Measurements from ENCODE around the gene CARD9. TPM values are rescaled to one million over a fixed set of nuclear protein-coding genes. Genes with fewer than 3 reads are reported as not detected.

Gene CARD9
- total RNA-seq, 2 experiments from 2014 or later = 0.92 to 1.7 TPM

DNA sequence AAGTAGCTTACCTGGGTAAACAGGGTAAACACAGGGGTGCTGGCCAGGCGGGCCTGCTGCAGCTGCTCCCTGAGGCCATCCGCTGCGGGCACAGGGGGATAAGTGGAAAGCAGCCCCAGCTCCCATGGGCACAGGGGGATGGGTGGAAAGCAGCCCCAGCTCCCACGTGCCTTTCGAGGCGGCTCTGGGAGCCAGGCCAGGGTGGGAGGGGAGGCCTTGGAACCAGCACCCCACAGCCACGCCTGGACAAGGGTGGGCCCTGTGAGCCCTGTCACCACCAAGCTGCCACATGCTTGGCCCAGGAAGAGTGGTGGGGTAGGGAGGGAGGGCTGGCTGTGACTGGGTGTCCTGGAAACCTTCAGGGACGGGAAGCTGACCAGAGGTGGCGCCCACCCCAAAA, 7.8 kb upstream of the CARD9 start:
- no peak overlapping the region for H2AFZ ChIP-seq (ENCODE audit: low read length)
- DNase-seq (ENCODE audit: low spot score) = no peak
- CTCF ChIA-PET (ENCODE audit: unreplicated experiment) = no interaction called here
- no peak overlapping the region for H3K4me2 ChIP-seq (ENCODE audit: low read length)
- POLR2A ChIA-PET = interaction anchor here (0.6 kb wide), 1 partner anchor 9 kb away, joined by 3 read pairs; no protein-coding TSS in a partner anchor
- no peak overlapping the region for H3K27ac ChIP-seq (ENCODE audit: low read depth, low read length, poor library complexity, severe bottlenecking)
- intact Hi-C loops (cut with micrococcal nuclease; ENCODE audit: unreplicated experiment) = no loop called here
- H3K4me3 ChIP-seq (ENCODE audit: low read depth, low read length, poor library complexity, severe bottlenecking) = no peak overlapping the region
- no TSS peak for BruUV-seq (replicated peaks)
- TF ChIP-seq, protein P1, sequence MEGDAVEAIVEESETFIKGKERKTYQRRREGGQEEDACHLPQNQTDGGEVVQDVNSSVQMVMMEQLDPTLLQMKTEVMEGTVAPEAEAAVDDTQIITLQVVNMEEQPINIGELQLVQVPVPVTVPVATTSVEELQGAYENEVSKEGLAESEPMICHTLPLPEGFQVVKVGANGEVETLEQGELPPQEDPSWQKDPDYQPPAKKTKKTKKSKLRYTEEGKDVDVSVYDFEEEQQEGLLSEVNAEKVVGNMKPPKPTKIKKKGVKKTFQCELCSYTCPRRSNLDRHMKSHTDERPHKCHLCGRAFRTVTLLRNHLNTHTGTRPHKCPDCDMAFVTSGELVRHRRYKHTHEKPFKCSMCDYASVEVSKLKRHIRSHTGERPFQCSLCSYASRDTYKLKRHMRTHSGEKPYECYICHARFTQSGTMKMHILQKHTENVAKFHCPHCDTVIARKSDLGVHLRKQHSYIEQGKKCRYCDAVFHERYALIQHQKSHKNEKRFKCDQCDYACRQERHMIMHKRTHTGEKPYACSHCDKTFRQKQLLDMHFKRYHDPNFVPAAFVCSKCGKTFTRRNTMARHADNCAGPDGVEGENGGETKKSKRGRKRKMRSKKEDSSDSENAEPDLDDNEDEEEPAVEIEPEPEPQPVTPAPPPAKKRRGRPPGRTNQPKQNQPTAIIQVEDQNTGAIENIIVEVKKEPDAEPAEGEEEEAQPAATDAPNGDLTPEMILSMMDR (conservative IDR thresholded peaks at IDR 0.05; ENCODE audit: low read length) = no peak
- no peak for TF ChIP-seq EZH2phosphoT487 (IDR thresholded peaks at IDR 0.05; ENCODE audit: borderline replicate concordance, low read depth, low read length)
- H3K79me2 ChIP-seq (ENCODE audit: insufficient read depth, low read depth, low read length) = no peaks in the 10 kb centered on the region
- H3K9me3 ChIP-seq (ENCODE audit: low read length) = no peaks in the 10 kb centered on the region
- no peaks in the 10 kb centered on the region; the same call in 1 of the 2 replicates for H4K20me1 ChIP-seq (ENCODE audit: insufficient read depth, low read length)
- peaks cover 96% of the 10 kb centered on the region for H3K36me3 ChIP-seq (ENCODE audit: insufficient read depth, low read length)
- no peaks in the 10 kb centered on the region for H3K9me2 ChIP-seq (ENCODE audit: insufficient read depth, low read length)
- H3K4me1 ChIP-seq (ENCODE audit: insufficient read depth, low read length, poor library complexity, severe bottlenecking) = no peaks in the 10 kb centered on the region

DNA sequence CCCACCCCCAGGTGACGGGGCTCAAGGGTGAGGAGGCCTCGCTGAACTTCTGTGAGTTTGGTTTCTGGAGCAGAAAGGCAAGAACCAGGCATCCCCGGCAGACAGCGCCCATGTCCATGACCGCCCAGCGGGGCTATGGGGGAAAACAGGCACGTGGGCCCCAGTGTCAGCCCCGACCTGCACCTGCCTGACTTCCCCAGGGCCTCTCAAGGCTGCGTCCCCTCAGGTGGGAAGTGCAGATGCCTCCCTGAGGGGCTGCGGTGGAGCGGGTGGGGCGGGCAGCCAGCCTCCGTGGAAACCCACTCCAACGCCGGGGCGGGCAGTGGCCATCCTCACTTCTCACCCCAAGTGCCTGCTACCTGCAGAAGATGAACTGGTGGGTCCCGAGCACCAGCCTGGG, 6.9 kb upstream of the CARD9 start:
- Histone ChIP-seq H2AFZ (ENCODE audit: low read length) (no peak overlapping the region), H3K9me2 (ENCODE audit: insufficient read depth, low read length) (no peaks in the 10 kb centered on the region), H3K79me2 (ENCODE audit: insufficient read depth, low read depth, low read length) (no peaks in the 10 kb centered on the region), H3K27ac (ENCODE audit: low read depth, low read length, poor library complexity, severe bottlenecking) (no peak overlapping the region), H3K4me1 (ENCODE audit: insufficient read depth, low read length, poor library complexity, severe bottlenecking) (no peaks in the 10 kb centered on the region), H3K4me2 (ENCODE audit: low read length) (no peak overlapping the region), H3K9me3 (ENCODE audit: low read length) (no peaks in the 10 kb centered on the region), H4K20me1 (ENCODE audit: insufficient read depth, low read length) (no peaks in the 10 kb centered on the region; the same call in 1 of the 2 replicates), H3K36me3 (ENCODE audit: insufficient read depth, low read length) (peaks cover 96% of the 10 kb centered on the region), H3K4me3 (ENCODE audit: low read depth, low read length, poor library complexity, severe bottlenecking) (no peak overlapping the region)
- TF ChIP-seq, protein P1 (conservative IDR thresholded peaks at IDR 0.05; ENCODE audit: low read length) = no peak
- no peak for TF ChIP-seq EZH2phosphoT487 (IDR thresholded peaks at IDR 0.05; ENCODE audit: borderline replicate concordance, low read depth, low read length)
- no peak for DNase-seq (ENCODE audit: low spot score)
- POLR2A ChIA-PET = interaction anchor here (0.6 to 0.7 kb wide), 2 partner anchors 100 to 1247 kb away, joined by 3 read pairs; no protein-coding TSS in a partner anchor
- intact Hi-C loops (cut with micrococcal nuclease; ENCODE audit: unreplicated experiment) = no loop called here
- no TSS peak for BruUV-seq (replicated peaks)
- CTCF ChIA-PET (ENCODE audit: unreplicated experiment) = no interaction called here

DNA sequence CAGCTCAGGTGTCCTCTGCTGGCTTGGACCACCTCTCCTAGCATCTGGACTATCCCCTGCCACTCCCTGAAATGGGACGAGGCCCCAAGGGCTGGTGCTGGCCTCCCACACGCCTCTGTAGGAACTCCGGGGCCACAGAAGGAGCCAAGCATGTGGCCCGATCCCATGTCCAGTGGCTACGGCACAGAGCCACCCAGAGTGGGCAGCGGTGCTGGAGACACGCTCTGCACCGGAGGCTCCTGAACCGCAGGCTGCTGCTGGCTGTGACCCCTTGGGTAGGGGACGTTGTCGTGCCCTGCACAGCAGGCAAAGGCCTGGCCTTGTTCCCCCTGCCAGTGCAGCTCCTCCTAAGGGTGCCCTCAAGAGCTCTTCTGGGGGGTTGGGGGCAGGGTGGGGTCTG, 6.4 kb upstream of the CARD9 start:
- no peaks in the 10 kb centered on the region for H3K4me1 ChIP-seq (ENCODE audit: insufficient read depth, low read length, poor library complexity, severe bottlenecking)
- BruUV-seq (replicated peaks) = no TSS peak
- POLR2A ChIA-PET = interaction anchor here (0.7 kb wide), 1 partner anchor 1248 kb away, joined by 3 read pairs; no protein-coding TSS in a partner anchor
- peaks cover 96% of the 10 kb centered on the region for H3K36me3 ChIP-seq (ENCODE audit: insufficient read depth, low read length)
- CTCF ChIA-PET (ENCODE audit: unreplicated experiment) = no interaction called here
- no peak overlapping the region for H3K4me2 ChIP-seq (ENCODE audit: low read length)
- TF ChIP-seq EZH2phosphoT487 (IDR thresholded peaks at IDR 0.05; ENCODE audit: borderline replicate concordance, low read depth, low read length) = no peak
- TF ChIP-seq, protein P1 (conservative IDR thresholded peaks at IDR 0.05; ENCODE audit: low read length) = no peak
- H3K27ac ChIP-seq (ENCODE audit: low read depth, low read length, poor library complexity, severe bottlenecking) = no peak overlapping the region
- no peak overlapping the region for H2AFZ ChIP-seq (ENCODE audit: low read length)
- H3K79me2 ChIP-seq (ENCODE audit: insufficient read depth, low read depth, low read length) = no peaks in the 10 kb centered on the region
- H3K9me3 ChIP-seq (ENCODE audit: low read length) = no peaks in the 10 kb centered on the region
- no peak overlapping the region for H3K4me3 ChIP-seq (ENCODE audit: low read depth, low read length, poor library complexity, severe bottlenecking)
- no peaks in the 10 kb centered on the region; the same call in 1 of the 2 replicates for H4K20me1 ChIP-seq (ENCODE audit: insufficient read depth, low read length)
- DNase-seq (ENCODE audit: low spot score) = no peak
- intact Hi-C loops (cut with micrococcal nuclease; ENCODE audit: unreplicated experiment) = no loop called here
- no peaks in the 10 kb centered on the region for H3K9me2 ChIP-seq (ENCODE audit: insufficient read depth, low read length)

All from OCI-LY7 (cell line).